ENCODE measurements around the gene AATF. TPM values are rescaled to one million over a fixed set of nuclear protein-coding genes. Genes with fewer than 3 reads are reported as not detected.

Gene AATF
- total RNA-seq, 2 donors from 2014 or later = 27.3 to 45.7 TPM

GRCh38 chr17:36932694-36933511 is 15.9 kb upstream of the AATF start:
- TF ChIP-seq POLR2AphosphoS5 (IDR thresholded peaks at IDR 0.05) (no peak), POLR2A (IDR thresholded peaks at IDR 0.05) (no peak), CTCF (IDR thresholded peaks at IDR 0.05) (no peak)
- Histone ChIP-seq H3K36me3 (no peaks in the 10 kb centered on the region), H3K27me3 (replicated peaks; ENCODE audit: insufficient read depth) (peaks cover 86% of the 10 kb centered on the region), H3K27ac (no peak overlapping the region), H3K4me3 (no peak overlapping the region), H3K9me3 (no peaks in the 10 kb centered on the region), H3K4me1 (replicated peaks) (no peaks in the 10 kb centered on the region)
- DNase-seq (ENCODE audit: low spot score) = no peak
- 9% methylated on average over 36 of the region's 40 CpGs for WGBS
- intact Hi-C loops (cut with DNase I) = no loop called here

DNA sequence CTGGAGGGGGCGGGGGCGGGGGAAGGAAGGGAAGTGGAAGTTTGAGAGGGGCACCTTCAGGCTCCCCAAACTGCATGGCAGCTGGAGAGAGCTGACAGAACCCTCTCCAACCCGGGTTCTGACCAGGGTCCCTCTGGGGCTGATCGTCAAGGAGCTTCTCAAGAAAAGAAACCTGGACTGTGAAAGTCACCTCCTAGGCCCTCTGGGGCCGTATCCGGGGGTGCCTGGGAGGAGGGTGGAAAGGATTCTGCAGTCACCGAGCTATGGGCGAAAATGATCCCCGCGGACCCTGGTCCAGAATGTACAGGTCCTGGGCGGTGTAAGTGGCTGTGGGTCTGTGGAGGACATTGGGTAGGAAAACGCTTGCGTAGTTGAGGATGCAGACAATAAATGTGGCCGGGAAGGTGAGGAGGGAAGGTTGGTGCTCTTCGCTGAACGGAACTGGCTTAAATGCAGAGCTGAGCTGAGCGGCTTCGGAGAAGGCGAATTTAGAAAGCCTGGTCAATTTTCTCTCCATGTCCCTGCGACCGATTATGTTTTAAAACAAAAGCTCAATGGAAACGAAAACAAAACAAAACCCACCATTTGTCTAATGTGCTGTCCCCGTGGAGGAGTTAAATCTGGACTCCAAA is 15.1 kb upstream of the AATF start:
- DNase-seq (ENCODE audit: low spot score) = no peak
- no peaks in the 10 kb centered on the region for H3K9me3 ChIP-seq
- no peaks in the 10 kb centered on the region for H3K36me3 ChIP-seq
- 4% methylated on average over 23 of the region's 23 CpGs for WGBS
- no peak overlapping the region for H3K27ac ChIP-seq
- H3K4me1 ChIP-seq (replicated peaks) = no peaks in the 10 kb centered on the region
- no peak for TF ChIP-seq POLR2AphosphoS5 (IDR thresholded peaks at IDR 0.05)
- TF ChIP-seq CTCF (IDR thresholded peaks at IDR 0.05) = no peak
- TF ChIP-seq POLR2A (IDR thresholded peaks at IDR 0.05) = no peak
- intact Hi-C loops (cut with DNase I) = no loop called here
- peaks cover 91% of the 10 kb centered on the region for H3K27me3 ChIP-seq (replicated peaks; ENCODE audit: insufficient read depth)
- no peak overlapping the region for H3K4me3 ChIP-seq

GRCh38 chr17:36934144-36934691 is 14.5 kb upstream of the AATF start:
- no peak overlapping the region for H3K4me3 ChIP-seq
- DNase-seq (ENCODE audit: low spot score) = no peak
- 4% methylated on average over 25 of the region's 26 CpGs for WGBS
- intact Hi-C loops (cut with DNase I) = no loop called here
- no peaks in the 10 kb centered on the region for H3K36me3 ChIP-seq
- TF ChIP-seq POLR2AphosphoS5 (IDR thresholded peaks at IDR 0.05) = no peak
- TF ChIP-seq POLR2A (IDR thresholded peaks at IDR 0.05) = no peak
- TF ChIP-seq CTCF (IDR thresholded peaks at IDR 0.05) = no peak
- peaks cover 96% of the 10 kb centered on the region for H3K27me3 ChIP-seq (replicated peaks; ENCODE audit: insufficient read depth)
- H3K27ac ChIP-seq = no peak overlapping the region
- H3K4me1 ChIP-seq (replicated peaks) = no peaks in the 10 kb centered on the region
- no peaks in the 10 kb centered on the region for H3K9me3 ChIP-seq

DNA sequence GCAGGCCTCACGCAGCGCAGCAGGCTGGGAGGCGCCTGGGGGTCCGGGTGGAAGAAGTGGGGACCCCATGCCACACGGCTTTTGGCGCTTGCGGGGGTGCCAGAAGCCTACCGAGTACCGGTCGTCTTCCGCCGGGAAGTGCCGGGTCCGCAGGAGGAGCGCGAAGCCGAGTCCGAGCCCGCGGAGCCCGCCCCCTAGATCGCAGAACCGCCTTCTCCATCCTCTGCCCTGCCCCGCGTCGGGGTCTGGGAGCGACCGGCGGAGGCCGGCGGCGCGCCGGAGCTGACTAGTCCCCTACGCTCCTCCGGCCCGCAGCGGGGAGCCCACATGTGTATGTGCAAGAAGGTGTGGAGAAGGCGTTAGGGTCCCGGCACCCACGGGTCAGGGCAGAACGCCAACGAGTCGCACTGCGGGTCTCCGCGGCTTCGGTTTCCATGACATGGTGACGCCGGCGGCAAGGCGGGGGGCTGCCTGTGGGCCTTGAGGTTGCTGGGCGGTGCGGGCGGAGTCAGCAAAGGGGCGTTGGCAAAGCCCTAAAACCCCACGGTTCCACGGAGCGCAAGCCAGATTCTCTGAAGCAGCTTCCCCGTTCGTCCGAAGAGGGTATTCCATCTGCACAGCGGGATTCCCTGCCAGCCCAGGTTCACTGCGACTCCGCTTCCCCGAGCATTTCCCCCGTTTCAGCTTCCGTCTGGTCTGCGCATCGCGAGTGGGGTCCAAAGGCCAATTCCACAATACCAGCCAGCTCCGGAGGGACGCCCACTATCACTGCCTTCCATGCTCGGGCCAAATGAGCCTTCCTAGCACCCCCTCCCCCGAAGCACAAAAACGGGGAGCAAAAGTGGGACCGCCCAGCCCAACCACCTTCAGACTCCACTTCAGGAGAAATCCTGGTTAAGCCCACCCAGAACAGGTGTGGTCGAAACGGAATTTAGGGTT is 13.8 kb upstream of the AATF start:
- Histone ChIP-seq H3K36me3 (no peaks in the 10 kb centered on the region), H3K4me3 (no peak overlapping the region), H3K4me1 (replicated peaks) (no peaks in the 10 kb centered on the region), H3K27me3 (replicated peaks; ENCODE audit: insufficient read depth) (peaks cover 96% of the 10 kb centered on the region), H3K27ac (no peak overlapping the region), H3K9me3 (no peaks in the 10 kb centered on the region)
- no peak for TF ChIP-seq POLR2AphosphoS5 (IDR thresholded peaks at IDR 0.05)
- TF ChIP-seq CTCF (IDR thresholded peaks at IDR 0.05) = no peak
- TF ChIP-seq POLR2A (IDR thresholded peaks at IDR 0.05) = no peak
- no peak for DNase-seq (ENCODE audit: low spot score)
- WGBS = 5% methylated on average over 64 of the region's 79 CpGs
- intact Hi-C loops (cut with DNase I) = no loop called here

Measured in prostate gland (tissue), 2 donors.